Stomach (tissue), 4 donors: ENCODE measurements around the gene CETP.

Source experiments
- CTCF ChIP-seq, 7 experiments: fragments of 450-650 bp in 4 of 7; fragments of 200-600 bp in 3 of 7; sonication (generic) in 3 of 7; IDR thresholded peaks; one replicate each; pipeline ENCODE4 v1.5.1; 2016 to 2019; ENCODE audit warnings: antibody characterized with exemption in 7 of 7, control low read depth in 2 of 7, mild to moderate bottlenecking in 1 of 7
- EP300 ChIP-seq: sonication (generic); formaldehyde crosslinking; IDR thresholded peaks from one replicate; pipeline ENCODE4 v1.6.1; 2017; ENCODE audit warnings: antibody characterized with exemption
- POLR2A ChIP-seq, 4 donors: fragments of 450-650 bp; IDR thresholded peaks; one replicate each; pipeline ENCODE4 v1.6.1; 2016; ENCODE audit warnings: antibody characterized with exemption in 4 of 4, control low read depth in 2 of 4, mild to moderate bottlenecking in 1 of 4, moderate library complexity in 1 of 4
- POLR2AphosphoS5 ChIP-seq, 3 donors: sonication (generic); formaldehyde crosslinking; IDR thresholded peaks; one replicate each; pipeline ENCODE4 v1.6.1; 2016; ENCODE audit warnings: antibody characterized with exemption in 3 of 3

- no peak for TF ChIP-seq CTCF (IDR thresholded peaks at IDR 0.05)
- no peak for TF ChIP-seq POLR2AphosphoS5 (IDR thresholded peaks at IDR 0.05)
- no peak for TF ChIP-seq POLR2A (IDR thresholded peaks at IDR 0.05)
- no peak for TF ChIP-seq EP300
These were observed 25.3 kb upstream of the CETP start for GRCh38 chr16:56936491-56936890.
